ENCODE data around the gene RBM26.
"Not testable (repeated sequence)": the region's sequence is repeated elsewhere in the genome, so short reads cannot be mapped to it uniquely, and the experiment has no call there.

RBM26 gene

DNA sequence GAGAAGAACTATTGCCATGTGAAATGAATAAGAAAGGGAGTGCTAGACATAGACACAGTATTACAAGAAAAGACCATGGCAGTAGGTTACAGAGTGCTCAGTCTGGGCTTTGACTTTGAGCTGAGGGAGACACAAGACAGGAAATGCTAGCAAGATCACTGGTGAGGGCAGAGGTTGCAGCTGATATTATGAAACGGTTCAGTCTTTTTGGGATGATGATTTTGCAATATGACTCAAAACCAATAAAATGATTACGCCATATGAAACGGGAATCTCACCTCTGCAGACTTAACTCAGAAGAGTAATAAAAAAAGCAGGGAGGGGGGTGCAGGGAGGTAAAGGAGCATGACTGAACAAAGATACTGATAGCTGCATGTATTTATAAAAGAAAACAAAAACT, 123.1 kb downstream of the RBM26 start:
- H3K27me3 ChIP-seq (ENCODE audit: control insufficient read depth in 1 of 2, insufficient read depth in 2 of 2, low read length in 2 of 2): no peaks in the 10 kb centered on the region
- no peaks in the 10 kb centered on the region for H3K36me3 ChIP-seq (ENCODE audit: control insufficient read depth in 2 of 2, insufficient read depth in 2 of 2, low read length in 2 of 2)
- no peak overlapping the region for H3K27ac ChIP-seq (ENCODE audit: low read length)
- no peak overlapping the region for H3K4me3 ChIP-seq (ENCODE audit: low read length in 2 of 2)
- no peaks in the 10 kb centered on the region for H3K9me3 ChIP-seq (ENCODE audit: control insufficient read depth in 2 of 2, low read length in 2 of 2)
- no peak overlapping the region for H3K9ac ChIP-seq (ENCODE audit: low read length in 2 of 2)
- H3K4me1 ChIP-seq (ENCODE audit: control insufficient read depth, insufficient read depth, low read length): no peaks in the 10 kb centered on the region

DNA sequence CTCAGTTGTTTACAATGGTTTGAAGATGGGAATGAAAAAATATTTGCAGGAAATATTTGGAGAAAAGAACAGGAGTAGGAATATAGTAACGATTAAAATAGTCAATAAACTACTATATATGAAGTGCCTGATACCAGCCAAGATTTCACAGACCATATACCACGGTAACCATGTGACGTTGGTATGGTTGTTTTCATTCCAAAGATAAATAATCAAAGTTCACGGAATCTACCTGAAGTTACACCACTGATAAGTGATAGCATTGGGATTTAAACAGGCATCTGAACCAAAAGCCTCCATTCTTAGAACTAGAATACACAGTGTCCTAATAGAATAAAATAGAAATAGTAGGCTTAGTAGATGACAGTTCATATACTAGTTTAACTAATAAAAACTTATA, 123.5 kb downstream of the RBM26 start:
- Histone ChIP-seq H3K4me3 (ENCODE audit: low read length in 2 of 2) (no peak overlapping the region), H3K27me3 (ENCODE audit: control insufficient read depth in 1 of 2, insufficient read depth in 2 of 2, low read length in 2 of 2) (no peaks in the 10 kb centered on the region), H3K27ac (ENCODE audit: low read length) (no peak overlapping the region), H3K36me3 (ENCODE audit: control insufficient read depth in 2 of 2, insufficient read depth in 2 of 2, low read length in 2 of 2) (no peaks in the 10 kb centered on the region), H3K4me1 (ENCODE audit: control insufficient read depth, insufficient read depth, low read length) (no peaks in the 10 kb centered on the region), H3K9me3 (ENCODE audit: control insufficient read depth in 2 of 2, low read length in 2 of 2) (no peaks in the 10 kb centered on the region), H3K9ac (ENCODE audit: low read length in 2 of 2) (no peak overlapping the region)

DNA sequence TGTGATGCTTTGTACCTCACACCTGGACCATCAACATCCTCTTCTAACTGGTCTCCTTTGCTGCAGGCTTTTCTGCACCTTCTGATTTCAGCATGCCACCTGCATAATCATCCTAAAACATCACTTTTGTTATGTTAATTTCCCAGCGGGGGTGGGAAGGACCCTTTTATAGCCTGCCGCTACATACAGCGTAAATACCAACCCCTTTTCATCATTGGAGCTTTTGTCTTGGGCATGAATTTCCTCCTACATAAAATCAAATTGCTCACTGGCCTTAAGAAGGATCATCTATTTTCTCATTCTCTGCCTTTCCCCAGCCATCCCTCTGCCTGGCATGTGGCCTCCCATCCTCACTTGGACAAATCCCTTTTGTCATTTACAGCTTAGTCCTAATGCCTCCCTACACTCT, 124.7 kb downstream of the RBM26 start:
- H3K36me3 ChIP-seq (ENCODE audit: control insufficient read depth in 2 of 2, insufficient read depth in 2 of 2, low read length in 2 of 2): no peaks in the 10 kb centered on the region

DNA sequence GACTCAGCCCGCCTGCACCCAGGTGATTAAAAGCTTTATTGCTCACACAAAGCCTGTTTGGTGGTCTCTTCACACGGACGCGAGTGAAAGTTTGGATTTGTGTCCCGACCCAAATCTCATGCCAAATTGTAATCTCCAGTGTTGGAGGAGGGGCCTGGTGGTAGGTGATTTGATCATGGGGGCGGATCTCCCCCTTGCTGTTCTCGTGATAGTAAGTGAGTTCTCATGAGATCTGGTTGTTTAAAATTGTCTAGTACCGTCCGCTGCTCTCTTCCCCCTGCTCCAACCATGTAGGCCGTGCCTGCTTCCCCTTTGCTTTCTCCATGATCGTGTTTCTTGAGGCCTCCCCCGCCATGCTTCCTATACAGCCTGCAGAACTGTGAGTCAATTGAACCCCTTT, 126.3 kb downstream of the RBM26 start:
- H3K4me3 ChIP-seq (ENCODE audit: low read length in 2 of 2); H3K9me3 ChIP-seq (ENCODE audit: control insufficient read depth in 2 of 2, low read length in 2 of 2); H3K36me3 ChIP-seq (ENCODE audit: control insufficient read depth in 2 of 2, insufficient read depth in 2 of 2, low read length in 2 of 2); H3K27me3 ChIP-seq (ENCODE audit: control insufficient read depth in 1 of 2, insufficient read depth in 2 of 2, low read length in 2 of 2); H3K4me1 ChIP-seq (ENCODE audit: control insufficient read depth, insufficient read depth, low read length); H3K27ac ChIP-seq (ENCODE audit: low read length); H3K9ac ChIP-seq (ENCODE audit: low read length in 2 of 2): not testable (repeated sequence)

More for the DNA sequence above, 124.7 kb downstream of the RBM26 start:
- Histone ChIP-seq H3K9me3 (ENCODE audit: control insufficient read depth in 2 of 2, low read length in 2 of 2) (no peaks in the 10 kb centered on the region), H3K27me3 (ENCODE audit: control insufficient read depth in 1 of 2, insufficient read depth in 2 of 2, low read length in 2 of 2) (no peaks in the 10 kb centered on the region), H3K4me1 (ENCODE audit: control insufficient read depth, insufficient read depth, low read length) (no peaks in the 10 kb centered on the region), H3K27ac (ENCODE audit: low read length) (no peak overlapping the region), H3K4me3 (ENCODE audit: low read length in 2 of 2) (no peak overlapping the region), H3K9ac (ENCODE audit: low read length in 2 of 2) (no peak overlapping the region)

DNA sequence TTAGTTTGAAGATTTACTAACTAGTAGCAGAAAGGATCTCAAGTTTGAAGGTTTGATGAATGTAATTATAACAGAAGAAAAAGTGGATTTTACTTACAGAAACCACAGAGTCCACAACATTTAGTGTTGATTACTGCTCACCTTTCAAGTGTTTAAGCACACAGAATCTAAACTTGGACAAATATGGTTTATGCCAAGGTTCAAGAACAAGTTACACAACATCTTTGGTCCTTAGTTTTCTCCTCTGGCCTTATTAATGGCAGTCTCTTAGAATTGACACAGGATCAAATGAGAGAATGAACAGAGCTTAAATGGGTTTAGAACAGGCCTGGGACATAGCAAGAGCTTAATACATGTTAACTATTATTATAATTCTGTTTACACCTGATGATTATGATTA, 133.0 kb downstream of the RBM26 start:
- H3K4me1 ChIP-seq (ENCODE audit: control insufficient read depth, insufficient read depth, low read length): no peaks in the 10 kb centered on the region
- peaks cover 0 to 5% of the 10 kb centered on the region in 2 donors for H3K9me3 ChIP-seq (ENCODE audit: control insufficient read depth in 2 of 2, low read length in 2 of 2)
- no peaks in the 10 kb centered on the region for H3K27me3 ChIP-seq (ENCODE audit: control insufficient read depth in 1 of 2, insufficient read depth in 2 of 2, low read length in 2 of 2)
- no peak overlapping the region for H3K9ac ChIP-seq (ENCODE audit: low read length in 2 of 2)
- no peak overlapping the region for H3K27ac ChIP-seq (ENCODE audit: low read length)
- no peaks in the 10 kb centered on the region for H3K36me3 ChIP-seq (ENCODE audit: control insufficient read depth in 2 of 2, insufficient read depth in 2 of 2, low read length in 2 of 2)
- H3K4me3 ChIP-seq (ENCODE audit: low read length in 2 of 2): no peak overlapping the region

DNA sequence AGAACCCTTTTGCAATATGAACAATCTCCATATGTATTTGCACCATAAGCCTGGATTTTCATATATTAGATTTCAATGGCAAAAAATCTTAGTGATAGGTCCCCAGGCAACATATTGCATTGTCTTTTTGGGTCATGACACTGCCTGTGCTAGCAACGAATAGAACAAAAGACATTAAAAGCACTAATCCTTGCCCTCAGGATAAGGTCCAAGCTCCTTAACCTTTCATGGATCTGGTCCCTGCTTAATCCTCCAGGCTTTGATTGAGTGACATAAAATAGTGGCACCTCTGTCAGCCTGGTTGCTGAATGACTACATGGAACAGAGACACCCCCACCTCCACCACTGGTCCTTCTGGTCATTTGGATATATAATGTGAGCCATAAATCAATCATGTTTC, 134.4 kb downstream of the RBM26 start:
- Histone ChIP-seq H3K36me3 (ENCODE audit: control insufficient read depth in 2 of 2, insufficient read depth in 2 of 2, low read length in 2 of 2) (no peaks in the 10 kb centered on the region), H3K9me3 (ENCODE audit: control insufficient read depth in 2 of 2, low read length in 2 of 2) (peaks cover 0 to 5% of the 10 kb centered on the region in 2 donors), H3K4me1 (ENCODE audit: control insufficient read depth, insufficient read depth, low read length) (no peaks in the 10 kb centered on the region), H3K27ac (ENCODE audit: low read length) (no peak overlapping the region), H3K9ac (ENCODE audit: low read length in 2 of 2) (no peak overlapping the region), H3K4me3 (ENCODE audit: low read length in 2 of 2) (no peak overlapping the region), H3K27me3 (ENCODE audit: control insufficient read depth in 1 of 2, insufficient read depth in 2 of 2, low read length in 2 of 2) (no peaks in the 10 kb centered on the region)

DNA sequence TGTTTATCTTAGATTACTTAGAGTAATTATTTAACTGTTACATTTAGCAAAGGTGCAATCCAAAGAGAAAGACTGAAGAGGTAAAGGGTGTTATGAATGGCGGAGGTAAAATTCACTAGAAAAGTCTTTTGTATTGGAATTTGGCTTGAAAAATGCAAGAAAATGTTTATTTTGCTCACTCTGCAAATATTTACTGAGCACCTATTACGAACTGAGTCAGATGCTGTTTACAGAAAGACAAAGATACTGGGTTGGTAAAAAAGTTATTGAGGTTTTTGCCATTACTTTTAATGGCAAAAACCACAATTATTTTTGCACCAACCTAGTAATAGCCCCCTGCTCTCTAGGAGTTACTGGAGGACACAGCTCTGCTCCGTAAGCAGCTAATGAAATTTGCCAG, 135.2 kb downstream of the RBM26 start:
- Histone ChIP-seq H3K36me3 (ENCODE audit: control insufficient read depth in 2 of 2, insufficient read depth in 2 of 2, low read length in 2 of 2) (no peaks in the 10 kb centered on the region), H3K27ac (ENCODE audit: low read length) (no peak overlapping the region), H3K9me3 (ENCODE audit: control insufficient read depth in 2 of 2, low read length in 2 of 2) (peaks cover 0 to 5% of the 10 kb centered on the region in 2 donors), H3K27me3 (ENCODE audit: control insufficient read depth in 1 of 2, insufficient read depth in 2 of 2, low read length in 2 of 2) (no peaks in the 10 kb centered on the region), H3K4me1 (ENCODE audit: control insufficient read depth, insufficient read depth, low read length) (no peaks in the 10 kb centered on the region), H3K9ac (ENCODE audit: low read length in 2 of 2) (no peak overlapping the region), H3K4me3 (ENCODE audit: low read length in 2 of 2) (no peak overlapping the region)
